GM12874 (cell line): ENCODE measurements around the gene MED26.

Experiments used
- CTCF ChIP-seq: IDR thresholded peaks from 2 replicates; pipeline ENCODE4 v1.5.1; 2011; ENCODE audit warnings: low read depth, mild to moderate bottlenecking, control low read depth, low read length, moderate library complexity; ENCODE audit not compliant: insufficient read depth

MED26 gene

GRCh38 chr19:16532440-16533234, 95.4 kb downstream of the MED26 start:
- no peak for TF ChIP-seq CTCF

- TF ChIP-seq CTCF: no peak
Measured at GRCh38 chr19:16531380-16531669, 96.7 kb downstream of the MED26 start.

GRCh38 chr19:16530540-16531379, 97.2 kb downstream of the MED26 start:
- no peak for TF ChIP-seq CTCF

GRCh38 chr19:16529466-16530144, 98.4 kb downstream of the MED26 start:
- no peak for TF ChIP-seq CTCF

- TF ChIP-seq CTCF: peak; percentile 61
Measured at GRCh38 chr19:16527971-16528521, 100.0 kb downstream of the MED26 start.

- TF ChIP-seq CTCF: no peak
Measured at GRCh38 chr19:16527334-16527935, 100.6 kb downstream of the MED26 start.
